ENCODE results near the gene BBS9.

BBS9 gene

GRCh38 chr7:33537104-33537477, 407.7 kb downstream of the BBS9 start:
- TF ChIP-seq CTCF (IDR thresholded peaks at IDR 0.05; ENCODE audit: low read length), result no peak
- H3K4me1 ChIP-seq (ENCODE audit: low read length), result no peaks in the 10 kb centered on the region
- no peak overlapping the region for H2AFZ ChIP-seq (ENCODE audit: low read length)
- no peak overlapping the region for H3K4me2 ChIP-seq (ENCODE audit: low read depth, low read length)
- no peaks in the 10 kb centered on the region for H3K9me2 ChIP-seq (replicated peaks; ENCODE audit: insufficient read depth, low read length)
- H3K36me3 ChIP-seq (replicated peaks; ENCODE audit: insufficient read depth, low read length), result no peaks in the 10 kb centered on the region
- H3K4me3 ChIP-seq (ENCODE audit: low read length), result no peak overlapping the region
- no peak overlapping the region for H3K9ac ChIP-seq (ENCODE audit: low read length)
- DNase-seq, result no peak
- H3K9me3 ChIP-seq (replicated peaks; ENCODE audit: insufficient read depth, low read length), result no peaks in the 10 kb centered on the region
- no peaks in the 10 kb centered on the region for H3K79me2 ChIP-seq (ENCODE audit: low read length)
- H3K27me3 ChIP-seq (replicated peaks; ENCODE audit: insufficient read depth, low read length), result no peaks in the 10 kb centered on the region
- H3K27ac ChIP-seq (ENCODE audit: low read length), result no peak overlapping the region
- H4K20me1 ChIP-seq (ENCODE audit: insufficient read depth, low read length), result no peaks in the 10 kb centered on the region
- H3F3A ChIP-seq (ENCODE audit: insufficient read depth, low read length), result no peaks in the 10 kb centered on the region

DNA sequence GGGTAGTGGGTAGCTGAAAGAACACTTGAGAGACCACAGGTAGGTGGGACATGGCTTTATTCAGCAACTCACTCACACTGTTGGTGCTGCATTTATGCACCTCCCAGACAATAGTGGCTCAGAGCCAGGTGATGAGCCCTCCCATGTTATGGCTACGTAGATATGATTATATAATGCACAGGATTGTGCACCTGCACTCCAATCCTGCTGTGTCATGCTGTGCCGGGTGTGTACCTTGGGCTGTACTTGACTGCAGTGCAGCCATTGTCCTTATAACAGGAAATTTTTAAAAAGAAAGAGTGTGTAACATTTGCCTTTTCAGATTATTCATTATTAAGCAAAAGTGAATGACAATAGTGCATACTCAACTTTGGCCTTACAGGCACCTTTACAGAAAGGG, 409.8 kb downstream of the BBS9 start:
- H3K27ac ChIP-seq (ENCODE audit: low read length), result no peak overlapping the region
- DNase-seq, result no peak

DNA sequence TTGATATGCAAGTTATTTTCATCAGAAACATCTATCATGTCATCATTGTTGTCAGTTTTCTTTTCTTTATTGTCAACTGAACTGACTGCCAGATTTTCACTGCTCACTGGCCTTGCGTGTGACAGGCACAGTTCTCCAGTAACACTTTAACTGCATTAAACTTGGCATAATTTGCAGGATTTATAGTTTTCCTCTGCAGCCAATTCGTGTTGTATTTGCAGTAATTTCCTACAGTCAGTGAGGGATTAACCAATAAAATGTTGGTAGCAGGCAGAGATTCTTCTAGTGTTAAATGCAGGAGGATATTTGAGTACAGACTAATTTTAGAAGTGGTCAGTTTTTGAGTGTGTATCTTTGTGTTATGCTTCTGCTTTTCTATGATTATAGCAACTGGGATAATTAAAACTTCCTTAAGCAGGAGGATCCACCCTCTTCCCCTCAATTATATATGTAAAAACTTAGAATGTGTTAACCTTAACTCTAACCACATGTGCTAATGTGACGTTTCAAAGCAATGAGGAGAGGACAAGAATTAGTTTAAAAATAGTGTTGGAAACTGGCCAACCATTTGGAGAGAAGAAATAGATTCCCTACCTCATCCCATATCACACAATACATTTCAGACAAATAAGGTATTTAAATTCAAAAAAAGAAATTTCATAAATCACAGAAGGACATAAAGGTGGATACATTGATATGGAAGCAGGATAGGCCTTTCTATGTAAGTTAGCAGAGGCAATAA, 410.5 kb downstream of the BBS9 start:
- Histone ChIP-seq H3K79me2 (ENCODE audit: low read length) (no peaks in the 10 kb centered on the region), H3K9me3 (replicated peaks; ENCODE audit: insufficient read depth, low read length) (no peaks in the 10 kb centered on the region), H3K36me3 (replicated peaks; ENCODE audit: insufficient read depth, low read length) (no peaks in the 10 kb centered on the region), H3K9ac (ENCODE audit: low read length) (no peak overlapping the region), H3K4me2 (ENCODE audit: low read depth, low read length) (no peak overlapping the region), H2AFZ (ENCODE audit: low read length) (no peak overlapping the region), H3K9me2 (replicated peaks; ENCODE audit: insufficient read depth, low read length) (no peaks in the 10 kb centered on the region), H3K4me3 (ENCODE audit: low read length) (no peak overlapping the region), H3F3A (ENCODE audit: insufficient read depth, low read length) (no peaks in the 10 kb centered on the region), H3K4me1 (ENCODE audit: low read length) (no peaks in the 10 kb centered on the region), H4K20me1 (ENCODE audit: insufficient read depth, low read length) (no peaks in the 10 kb centered on the region), H3K27me3 (replicated peaks; ENCODE audit: insufficient read depth, low read length) (no peaks in the 10 kb centered on the region), H3K27ac (ENCODE audit: low read length) (no peak overlapping the region)
- TF ChIP-seq CTCF (IDR thresholded peaks at IDR 0.05; ENCODE audit: low read length) (no peak), EZH2 (optimal IDR thresholded peaks at IDR 0.05; ENCODE audit: low read depth, low read length) (no peak), EZH2phosphoT487 (IDR thresholded peaks at IDR 0.05; ENCODE audit: low read length) (no peak)
- DNase-seq, result no peak

More for the DNA sequence above, 409.8 kb downstream of the BBS9 start:
- TF ChIP-seq CTCF (IDR thresholded peaks at IDR 0.05; ENCODE audit: low read length) (no peak), EZH2 (optimal IDR thresholded peaks at IDR 0.05; ENCODE audit: low read depth, low read length) (no peak), EZH2phosphoT487 (IDR thresholded peaks at IDR 0.05; ENCODE audit: low read length) (no peak)
- H3K4me2 ChIP-seq (ENCODE audit: low read depth, low read length), result no peak overlapping the region
- no peaks in the 10 kb centered on the region for H3K9me2 ChIP-seq (replicated peaks; ENCODE audit: insufficient read depth, low read length)
- H3K4me1 ChIP-seq (ENCODE audit: low read length), result no peaks in the 10 kb centered on the region
- H4K20me1 ChIP-seq (ENCODE audit: insufficient read depth, low read length), result no peaks in the 10 kb centered on the region
- no peak overlapping the region for H2AFZ ChIP-seq (ENCODE audit: low read length)
- no peak overlapping the region for H3K4me3 ChIP-seq (ENCODE audit: low read length)
- no peaks in the 10 kb centered on the region for H3K79me2 ChIP-seq (ENCODE audit: low read length)
- H3K9me3 ChIP-seq (replicated peaks; ENCODE audit: insufficient read depth, low read length), result no peaks in the 10 kb centered on the region
- no peaks in the 10 kb centered on the region for H3K36me3 ChIP-seq (replicated peaks; ENCODE audit: insufficient read depth, low read length)
- no peaks in the 10 kb centered on the region for H3K27me3 ChIP-seq (replicated peaks; ENCODE audit: insufficient read depth, low read length)
- no peaks in the 10 kb centered on the region for H3F3A ChIP-seq (ENCODE audit: insufficient read depth, low read length)
- no peak overlapping the region for H3K9ac ChIP-seq (ENCODE audit: low read length)
